Body of pancreas (tissue), 4 donors: ENCODE measurements around the gene CACNA2D3. TPM values are rescaled to one million over a fixed set of nuclear protein-coding genes. Genes with fewer than 3 reads are reported as not detected.

Experiments
- ATAC-seq: fragments of 150-250 bp; one replicate; pipeline ENCODE4 v1.9.1; 2016
- DNase-seq, 4 donors: peaks; one replicate each; pipeline ENCODE4 v3.0.0-alpha.2; 2019
- H3K27ac ChIP-seq, 4 donors: fragments of 200-600 bp; sonication (generic); 1 replicate in 3 of 4; 2 replicates in 1 of 4; pipeline versions ENCODE4 v1.5.1 to v1.6.1; 2016 to 2019; ENCODE audit warnings: mild to moderate bottlenecking in 1 of 4, mixed read lengths in 1 of 4, moderate library complexity in 1 of 4
- H3K27me3 ChIP-seq, 2 donors: fragments of 200-600 bp; sonication (generic); one replicate each; pipeline ENCODE4 v1.6.0; 2016; ENCODE audit warnings: mild to moderate bottlenecking in 1 of 2
- H3K36me3 ChIP-seq, 2 donors: fragments of 200-600 bp; sonication (generic); replicated peaks in 1 of 2; 2 replicates each; pipeline ENCODE4 v1.5.1; 2016; ENCODE audit warnings: low read depth in 2 of 2; ENCODE audit not compliant: insufficient read depth in 1 of 2
- H3K4me1 ChIP-seq: fragments of 200-600 bp; sonication (generic); one replicate; pipeline ENCODE4 v1.6.0; 2016
- H3K4me3 ChIP-seq, 2 donors: fragments of 200-600 bp; sonication (generic); 1 replicate in 1 of 2; 2 replicates in 1 of 2; pipeline ENCODE4 v1.5.1; 2016 to 2019
- H3K9me3 ChIP-seq, 3 donors: fragments of 200-600 bp; sonication (generic); 1 replicate in 2 of 3; 2 replicates in 1 of 3; pipeline ENCODE4 v1.5.1; 2016
- POLR2A ChIP-seq, 3 donors: fragments of 450-650 bp; IDR thresholded peaks; one replicate each; pipeline ENCODE4 v1.6.1; 2016; ENCODE audit warnings: antibody characterized with exemption in 3 of 3, mild to moderate bottlenecking in 2 of 3
- WGBS, 2 donors: methylation state at CpG; one replicate each; pipeline ENCODE4 v1.1.5; 2017; 5-methylcytosine and 5-hydroxymethylcytosine counted together
- intact Hi-C: fragments of 100-400 bp; cut with DNase I; formaldehyde crosslinking; loops from one replicate; pipeline ENCODE4 v1.15.1; 2023
- total RNA-seq, 2 donors: library from RNA; depleted of rRNA; stranded (reverse); fragments of >200 nt; gene quantifications; one replicate each; pipeline ENCODE4 v1.1.0, GENCODE V29; 2016
- TF ChIP-seq, protein P1 (sequence below), 7 experiments: fragments of 450-650 bp in 4 of 7; fragments of 200-600 bp in 3 of 7; sonication (generic) in 3 of 7; IDR thresholded peaks; one replicate each; pipeline ENCODE4 v1.5.1; 2016 to 2019; ENCODE audit warnings: antibody characterized with exemption in 7 of 7

Gene CACNA2D3
- total RNA-seq, 2 donors from 2014 or later: not detected

DNA sequence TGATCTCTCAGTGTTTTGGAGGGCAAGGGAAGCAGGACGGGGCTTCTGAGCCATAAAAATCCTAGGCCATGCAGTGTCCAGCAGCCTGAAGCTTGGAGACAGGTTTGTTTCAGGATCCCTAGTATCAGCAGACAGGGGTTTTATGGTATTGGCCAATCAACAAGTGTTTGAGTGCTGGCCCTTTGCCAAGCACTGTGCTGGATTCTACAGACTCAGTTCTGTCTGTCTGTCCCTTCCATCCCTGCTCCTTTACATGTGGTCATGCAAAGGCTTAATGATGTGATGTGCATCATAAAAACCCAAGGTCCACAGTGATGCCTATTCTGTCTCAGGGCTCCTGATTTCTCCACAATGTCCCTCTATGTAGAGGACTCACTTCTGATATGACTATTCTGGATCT, 621.4 kb downstream of the CACNA2D3 start:
- no peaks in the 10 kb centered on the region for H3K36me3 ChIP-seq
- intact Hi-C loops: no loop called here
- WGBS, 2 donors: 42 to 54% methylated on average over 1 of the region's 1 CpG
- H3K27me3 ChIP-seq: no peaks in the 10 kb centered on the region
- H3K9me3 ChIP-seq: no peaks in the 10 kb centered on the region
- H3K4me3 ChIP-seq: no peak overlapping the region
- no peak for DNase-seq
- no peak for ATAC-seq
- TF ChIP-seq, protein P1, sequence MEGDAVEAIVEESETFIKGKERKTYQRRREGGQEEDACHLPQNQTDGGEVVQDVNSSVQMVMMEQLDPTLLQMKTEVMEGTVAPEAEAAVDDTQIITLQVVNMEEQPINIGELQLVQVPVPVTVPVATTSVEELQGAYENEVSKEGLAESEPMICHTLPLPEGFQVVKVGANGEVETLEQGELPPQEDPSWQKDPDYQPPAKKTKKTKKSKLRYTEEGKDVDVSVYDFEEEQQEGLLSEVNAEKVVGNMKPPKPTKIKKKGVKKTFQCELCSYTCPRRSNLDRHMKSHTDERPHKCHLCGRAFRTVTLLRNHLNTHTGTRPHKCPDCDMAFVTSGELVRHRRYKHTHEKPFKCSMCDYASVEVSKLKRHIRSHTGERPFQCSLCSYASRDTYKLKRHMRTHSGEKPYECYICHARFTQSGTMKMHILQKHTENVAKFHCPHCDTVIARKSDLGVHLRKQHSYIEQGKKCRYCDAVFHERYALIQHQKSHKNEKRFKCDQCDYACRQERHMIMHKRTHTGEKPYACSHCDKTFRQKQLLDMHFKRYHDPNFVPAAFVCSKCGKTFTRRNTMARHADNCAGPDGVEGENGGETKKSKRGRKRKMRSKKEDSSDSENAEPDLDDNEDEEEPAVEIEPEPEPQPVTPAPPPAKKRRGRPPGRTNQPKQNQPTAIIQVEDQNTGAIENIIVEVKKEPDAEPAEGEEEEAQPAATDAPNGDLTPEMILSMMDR (IDR thresholded peaks at IDR 0.05): no peak
- no peak for TF ChIP-seq POLR2A (IDR thresholded peaks at IDR 0.05)
- H3K27ac ChIP-seq: no peak overlapping the region
- no peaks in the 10 kb centered on the region for H3K4me1 ChIP-seq

DNA sequence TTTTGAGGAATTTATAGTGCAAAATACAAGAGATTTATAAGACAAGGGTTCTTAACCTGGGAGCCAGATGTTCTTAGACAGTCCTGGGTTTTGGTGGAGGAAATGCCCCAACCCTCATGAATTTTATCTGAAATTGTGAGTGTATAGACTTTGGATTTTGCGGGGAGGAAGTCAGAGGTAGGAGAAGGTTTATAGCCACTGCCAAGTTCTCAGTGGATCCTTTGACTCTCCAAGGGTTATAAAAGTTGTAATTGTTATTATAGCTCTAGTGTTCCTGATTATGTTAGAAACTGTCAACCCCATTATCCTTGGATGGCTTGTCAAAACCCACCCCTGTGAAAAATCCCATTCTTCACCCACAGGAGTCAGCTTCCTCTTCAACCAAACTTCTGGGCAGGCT, 621.9 kb downstream of the CACNA2D3 start:
- intact Hi-C loops: no loop called here
- H3K36me3 ChIP-seq: no peaks in the 10 kb centered on the region
- no peak overlapping the region for H3K4me3 ChIP-seq
- H3K4me1 ChIP-seq: no peaks in the 10 kb centered on the region
- no peaks in the 10 kb centered on the region for H3K27me3 ChIP-seq
- no peak for TF ChIP-seq POLR2A (IDR thresholded peaks at IDR 0.05)
- TF ChIP-seq, protein P1 (IDR thresholded peaks at IDR 0.05): no peak
- ATAC-seq (no peak), DNase-seq (no peak)
- no peak overlapping the region for H3K27ac ChIP-seq
- 86 to 94% methylated on average over 1 of the region's 1 CpG for WGBS, 2 donors
- H3K9me3 ChIP-seq: no peaks in the 10 kb centered on the region

DNA sequence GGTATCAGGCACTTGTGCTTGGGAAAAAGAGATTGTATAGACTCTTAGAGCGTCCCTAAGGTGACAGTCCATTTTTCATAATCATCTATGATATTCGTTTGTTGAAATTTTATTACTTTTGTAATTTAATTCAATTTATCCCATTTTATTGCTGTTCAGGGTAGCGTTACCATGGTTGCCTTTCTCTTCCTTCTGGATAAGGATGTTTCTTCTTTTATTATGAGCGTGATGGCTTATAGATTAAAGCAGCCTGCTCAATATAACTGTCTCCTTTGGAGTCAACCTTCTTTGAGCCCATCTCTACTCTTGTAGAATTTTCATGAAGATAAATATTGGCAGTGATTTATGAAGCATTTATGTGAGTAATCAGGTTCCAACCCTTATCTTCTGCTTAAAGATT, 623.5 kb downstream of the CACNA2D3 start:
- intact Hi-C loops: no loop called here
- Histone ChIP-seq H3K9me3 (no peaks in the 10 kb centered on the region), H3K27me3 (no peaks in the 10 kb centered on the region), H3K36me3 (no peaks in the 10 kb centered on the region), H3K4me3 (no peak overlapping the region), H3K4me1 (no peaks in the 10 kb centered on the region), H3K27ac (no peak overlapping the region)
- TF ChIP-seq, protein P1 (IDR thresholded peaks at IDR 0.05): no peak
- TF ChIP-seq POLR2A (IDR thresholded peaks at IDR 0.05): no peak
- DNase-seq: no peak
- no peak for ATAC-seq
- WGBS, 2 donors: 63 to 66% methylated on average over 4 of the region's 4 CpGs

DNA sequence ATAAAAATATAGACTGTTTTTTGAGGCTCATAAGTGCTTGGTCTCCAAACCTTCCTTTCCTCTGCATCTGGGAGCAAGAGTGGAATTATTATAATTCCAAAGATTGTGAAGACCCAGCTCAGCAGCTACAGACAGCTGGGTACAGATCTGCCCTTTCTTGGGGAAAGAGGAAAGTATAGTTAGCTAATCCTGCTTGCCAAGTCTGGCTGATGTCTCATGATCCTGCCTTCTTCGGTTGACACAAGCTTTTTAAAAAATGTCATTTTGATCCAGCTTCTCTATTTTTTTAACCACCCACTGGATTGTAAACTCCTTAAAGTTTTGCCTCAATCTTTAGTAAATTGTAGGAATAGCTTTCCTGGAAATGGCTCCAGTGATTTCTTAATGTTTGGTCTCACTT, 624.4 kb downstream of the CACNA2D3 start:
- no peak for ATAC-seq
- intact Hi-C loops: no loop called here
- Histone ChIP-seq H3K4me1 (no peaks in the 10 kb centered on the region), H3K27me3 (no peaks in the 10 kb centered on the region), H3K4me3 (no peak overlapping the region), H3K36me3 (no peaks in the 10 kb centered on the region), H3K9me3 (no peaks in the 10 kb centered on the region), H3K27ac (no peak overlapping the region)
- WGBS, 2 donors: 69 to 87% methylated on average over 1 of the region's 1 CpG
- no peak for TF ChIP-seq POLR2A (IDR thresholded peaks at IDR 0.05)
- TF ChIP-seq, protein P1 (IDR thresholded peaks at IDR 0.05): no peak
- no peak for DNase-seq

DNA sequence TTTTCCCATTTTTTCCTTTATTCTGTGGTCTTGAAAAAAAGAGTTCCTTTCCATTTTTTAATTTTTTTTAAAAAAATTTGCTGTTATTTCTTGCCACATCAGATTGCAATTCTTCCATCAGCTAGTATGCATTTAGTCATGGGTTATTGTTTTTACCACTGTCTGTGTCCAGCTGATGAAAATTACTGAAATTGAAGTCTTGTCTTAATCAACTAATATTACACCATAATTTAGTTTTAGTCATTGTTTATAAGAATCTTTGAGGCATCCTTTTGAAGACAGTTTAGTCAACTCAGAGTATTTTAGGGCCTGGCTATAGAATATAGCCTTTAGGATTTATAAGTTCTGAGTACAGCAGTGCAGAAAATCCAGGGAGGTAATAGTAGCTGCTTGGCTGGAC, 633.4 kb downstream of the CACNA2D3 start:
- Histone ChIP-seq H3K27ac (no peak overlapping the region), H3K27me3 (no peaks in the 10 kb centered on the region), H3K9me3 (no peaks in the 10 kb centered on the region), H3K36me3 (no peaks in the 10 kb centered on the region), H3K4me3 (no peak overlapping the region), H3K4me1 (no peaks in the 10 kb centered on the region)
- intact Hi-C loops: no loop called here
- DNase-seq (no peak), ATAC-seq (no peak)
- no peak for TF ChIP-seq POLR2A (IDR thresholded peaks at IDR 0.05)
- TF ChIP-seq, protein P1 (IDR thresholded peaks at IDR 0.05): no peak
